D721Med (cell line): ENCODE data around the gene PIGP.

Source experiments
- DNase-seq: peaks from one replicate; pipeline ENCODE4 v3.0.0; 2011; ENCODE audit warnings: low spot score; ENCODE audit not compliant: insufficient read length
- FAIRE-seq: peaks from 2 replicates; lab custom pipeline; 2011; peaks lifted over from hg19 to GRCh38; lab: Jason Lieb, UNC
- TF ChIP-seq, protein P1 (sequence below): IDR thresholded peaks from 2 replicates; pipeline ENCODE4 v1.5.1; 2012; ENCODE audit warnings: mild to moderate bottlenecking, control low read depth; ENCODE audit not compliant: insufficient read depth; ENCODE audit errors: missing control alignments

The PIGP gene

DNA sequence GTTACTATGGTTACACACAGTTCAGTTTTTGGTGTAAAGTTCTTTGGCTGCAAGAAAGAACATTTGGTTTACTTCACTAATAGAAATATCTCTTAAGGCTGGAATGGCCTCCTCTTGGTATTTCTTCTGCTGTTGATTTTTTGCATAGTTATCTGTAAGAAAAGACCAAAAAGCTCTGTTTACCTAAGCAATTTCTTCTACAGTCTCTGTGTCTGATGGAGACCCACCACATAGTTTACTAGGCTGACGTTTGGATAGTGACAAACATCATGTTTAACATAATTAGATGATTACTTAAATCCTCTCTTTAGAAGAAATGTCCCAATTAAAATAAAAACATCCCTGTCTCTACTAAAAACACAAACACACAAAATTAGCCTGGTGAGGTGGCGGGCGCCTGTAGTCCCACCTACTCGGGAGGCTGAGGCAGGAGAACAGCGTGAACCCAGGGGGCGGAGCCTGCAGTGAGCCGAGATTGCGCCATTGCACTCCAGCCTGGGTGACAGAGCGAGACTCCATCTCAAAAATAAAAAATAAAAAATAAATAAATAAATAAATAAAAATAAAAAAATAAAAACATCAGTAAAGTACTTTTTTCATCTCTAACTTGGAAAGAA is 7.2 kb downstream of the PIGP start:
- TF ChIP-seq, protein P1, sequence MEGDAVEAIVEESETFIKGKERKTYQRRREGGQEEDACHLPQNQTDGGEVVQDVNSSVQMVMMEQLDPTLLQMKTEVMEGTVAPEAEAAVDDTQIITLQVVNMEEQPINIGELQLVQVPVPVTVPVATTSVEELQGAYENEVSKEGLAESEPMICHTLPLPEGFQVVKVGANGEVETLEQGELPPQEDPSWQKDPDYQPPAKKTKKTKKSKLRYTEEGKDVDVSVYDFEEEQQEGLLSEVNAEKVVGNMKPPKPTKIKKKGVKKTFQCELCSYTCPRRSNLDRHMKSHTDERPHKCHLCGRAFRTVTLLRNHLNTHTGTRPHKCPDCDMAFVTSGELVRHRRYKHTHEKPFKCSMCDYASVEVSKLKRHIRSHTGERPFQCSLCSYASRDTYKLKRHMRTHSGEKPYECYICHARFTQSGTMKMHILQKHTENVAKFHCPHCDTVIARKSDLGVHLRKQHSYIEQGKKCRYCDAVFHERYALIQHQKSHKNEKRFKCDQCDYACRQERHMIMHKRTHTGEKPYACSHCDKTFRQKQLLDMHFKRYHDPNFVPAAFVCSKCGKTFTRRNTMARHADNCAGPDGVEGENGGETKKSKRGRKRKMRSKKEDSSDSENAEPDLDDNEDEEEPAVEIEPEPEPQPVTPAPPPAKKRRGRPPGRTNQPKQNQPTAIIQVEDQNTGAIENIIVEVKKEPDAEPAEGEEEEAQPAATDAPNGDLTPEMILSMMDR = no peak
- no peak for FAIRE-seq
- DNase-seq = no peak

DNA sequence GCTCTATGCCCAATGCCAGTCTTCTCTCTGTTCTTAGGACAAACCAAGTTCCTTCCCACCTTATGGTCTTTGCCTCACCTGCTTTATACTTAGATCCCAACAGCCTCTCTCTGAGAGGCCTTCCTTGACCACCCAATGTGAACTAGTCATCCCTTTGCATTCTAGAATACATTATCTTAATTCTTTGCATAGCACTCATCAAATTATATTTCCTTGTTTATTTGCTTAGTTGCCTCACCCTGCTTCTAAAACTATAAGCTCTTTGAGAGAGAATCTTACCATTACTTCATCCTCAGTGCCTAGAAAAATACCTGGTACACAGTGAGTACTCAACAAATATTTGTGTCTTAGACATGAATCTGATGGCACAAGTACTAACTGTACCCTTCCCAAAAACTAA is 8.0 kb downstream of the PIGP start:
- DNase-seq (no peak), FAIRE-seq (no peak)
- TF ChIP-seq, protein P1 = no peak

DNA sequence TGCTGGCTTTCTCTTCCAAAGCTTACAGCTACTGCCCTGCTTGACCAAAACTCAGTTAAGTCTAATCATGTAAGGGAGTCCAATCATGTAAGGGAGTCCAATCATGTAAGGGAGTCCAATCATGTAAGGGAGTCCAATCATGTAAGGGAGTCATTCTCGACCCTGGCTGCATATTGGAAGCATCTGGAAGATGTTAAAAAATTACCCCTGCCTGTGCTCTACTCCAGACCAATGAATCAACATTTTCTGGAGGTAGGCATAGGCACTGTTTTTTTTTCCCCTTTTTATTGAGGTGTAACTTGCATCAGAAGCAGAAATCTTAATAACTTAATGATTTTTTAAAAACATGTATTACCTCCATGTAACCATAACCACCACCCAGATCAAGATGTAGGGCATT is 9.4 kb downstream of the PIGP start:
- no peak for DNase-seq
- FAIRE-seq = no peak
- TF ChIP-seq, protein P1 = no peak

DNA sequence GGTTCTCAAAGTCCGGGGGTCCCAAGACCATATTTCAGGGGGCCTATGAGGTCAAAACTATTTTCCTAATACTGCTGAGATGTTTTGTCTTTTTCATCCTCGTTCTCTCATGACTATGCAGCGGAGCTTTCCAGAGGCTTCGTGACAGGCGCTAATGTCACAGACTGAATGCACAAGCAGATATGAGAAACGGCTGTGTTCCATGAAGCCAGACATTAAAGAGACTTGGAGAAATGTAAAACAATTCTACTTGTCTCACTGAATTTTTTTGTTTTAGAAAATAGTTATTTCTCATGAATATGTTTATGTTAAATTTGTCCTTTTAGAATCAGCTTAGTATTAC is 10.3 kb downstream of the PIGP start:
- FAIRE-seq = no peak
- DNase-seq = no peak
- TF ChIP-seq, protein P1 = no peak

GRCh38 chr21:37061926-37062592 is 10.8 kb downstream of the PIGP start:
- FAIRE-seq (no peak), DNase-seq (no peak)
- TF ChIP-seq, protein P1 = no peak

DNA sequence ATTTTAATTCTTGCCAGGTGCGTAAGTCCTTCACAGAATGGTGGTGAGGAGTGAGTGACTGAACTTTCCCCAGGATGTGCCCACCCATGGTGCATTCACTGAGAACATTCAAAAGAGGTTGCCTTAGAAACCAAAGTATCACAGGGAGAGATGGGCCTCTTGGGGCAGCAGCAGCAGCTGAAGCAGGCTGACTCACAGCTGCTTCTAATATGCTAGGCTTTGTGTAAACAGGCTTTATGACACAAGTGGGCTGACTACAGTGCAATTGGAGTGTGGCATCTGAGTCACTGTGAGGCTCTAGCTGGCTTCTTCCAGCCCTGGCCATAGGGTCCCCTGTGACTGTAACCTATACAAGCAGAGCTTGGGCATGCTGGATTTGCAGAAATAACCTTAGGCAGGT is 12.6 kb downstream of the PIGP start:
- no peak for DNase-seq
- FAIRE-seq = no peak
- TF ChIP-seq, protein P1 = no peak

DNA sequence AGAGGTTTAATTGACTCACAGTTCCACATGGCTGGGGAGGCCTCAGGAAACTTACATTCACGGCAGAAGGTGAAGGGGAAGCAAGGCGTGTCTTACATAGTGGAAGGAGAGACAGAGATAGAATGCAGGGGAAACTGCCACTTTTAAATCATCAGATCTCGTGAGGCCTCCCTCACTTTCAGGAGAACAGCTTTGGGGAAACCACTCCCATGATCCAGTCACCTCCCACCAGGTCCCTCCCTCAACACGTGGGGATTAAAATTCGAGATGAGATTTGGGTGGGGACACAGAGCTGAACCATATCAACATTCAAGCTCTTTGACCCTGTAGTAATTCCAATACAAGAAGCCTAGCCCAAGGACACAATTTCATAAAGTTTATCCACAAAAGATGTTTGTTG is 13.7 kb downstream of the PIGP start:
- FAIRE-seq (no peak), DNase-seq (no peak)
- TF ChIP-seq, protein P1 = no peak
